ENCODE data around the gene CAND1. TPM values are rescaled to one million over a fixed set of nuclear protein-coding genes. Genes with fewer than 3 reads are reported as not detected.
"Not testable (repeated sequence)": the region's sequence is repeated elsewhere in the genome, so short reads cannot be mapped to it uniquely, and the experiment has no call there.

CAND1 gene
- total RNA-seq, 1 donor from 2014 or later, result 109 TPM

DNA sequence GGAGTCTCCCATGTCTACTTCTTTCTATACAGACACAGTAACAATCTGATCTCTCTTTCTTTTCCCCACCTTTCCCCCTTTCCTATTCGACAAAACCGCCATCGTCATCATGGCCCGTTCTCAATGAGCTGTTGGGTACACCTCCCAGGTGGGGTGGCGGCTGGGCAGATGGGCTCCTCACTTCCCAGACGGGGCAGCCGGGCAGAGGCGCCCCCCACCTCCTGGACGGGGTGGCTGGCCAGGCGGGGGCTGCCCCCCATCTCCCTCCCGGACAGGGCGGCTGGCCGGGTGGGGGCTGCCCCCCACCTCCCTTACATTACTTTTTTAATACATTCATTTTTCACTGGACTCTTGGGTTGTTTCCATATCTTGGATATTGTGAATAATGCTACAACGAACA, 71.9 kb downstream of the CAND1 start:
- DNase-seq (ENCODE audit: low spot score), result not testable (repeated sequence)

DNA sequence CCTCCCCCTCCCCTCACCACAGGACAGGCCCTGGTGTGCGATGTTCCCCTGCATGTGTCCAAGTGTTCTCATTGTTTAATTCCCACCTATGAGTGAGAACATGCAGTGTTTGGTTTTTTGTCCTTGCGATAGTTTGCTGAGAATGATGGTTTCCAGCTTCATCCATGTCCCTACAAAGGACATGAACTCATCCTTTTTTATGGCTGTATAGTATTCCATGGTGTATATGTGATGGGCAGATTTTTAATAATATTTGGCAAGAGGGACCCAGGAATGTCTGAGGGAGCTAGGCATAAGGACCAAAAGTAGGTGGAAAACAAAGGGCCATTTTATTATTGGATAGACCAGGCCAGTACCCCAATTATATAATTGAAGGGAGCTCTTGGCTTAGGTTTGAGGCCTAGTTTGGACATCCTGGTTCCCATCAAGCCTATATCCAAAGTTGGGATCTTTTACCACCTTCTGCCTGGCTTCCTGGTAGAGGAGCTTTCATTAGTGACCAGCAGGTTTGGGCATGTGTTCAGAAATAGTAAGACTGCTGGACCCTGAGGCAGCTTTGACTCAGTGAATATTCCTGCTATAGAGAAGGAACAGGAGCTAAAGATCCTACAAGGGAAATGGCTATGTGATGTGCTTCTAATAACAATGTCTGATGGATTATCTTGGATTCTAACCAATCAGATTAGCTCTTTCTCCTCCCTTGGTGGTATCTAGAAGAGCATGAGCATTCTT, 76.0 kb downstream of the CAND1 start:
- DNase-seq (ENCODE audit: low spot score), result no peak

DNA sequence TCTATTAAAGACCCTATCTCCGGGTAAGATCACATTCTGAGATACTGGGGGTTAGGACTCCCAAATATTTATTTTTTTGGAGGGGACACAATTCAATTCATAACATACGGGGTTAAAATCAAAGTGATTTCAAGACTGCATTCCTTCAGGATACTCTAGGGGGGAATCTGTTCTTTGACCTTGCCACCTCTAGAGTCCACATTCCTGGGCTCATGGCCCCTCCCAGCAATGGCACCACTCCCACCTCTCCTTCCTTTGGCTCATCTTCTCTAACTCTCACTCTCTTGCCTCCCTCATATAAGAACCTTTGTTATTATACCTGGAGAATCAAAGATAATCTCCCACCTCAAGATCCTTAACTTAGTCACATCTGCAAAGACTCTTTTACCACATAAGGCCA, 79.5 kb downstream of the CAND1 start:
- no peak for DNase-seq (ENCODE audit: low spot score)

DNA sequence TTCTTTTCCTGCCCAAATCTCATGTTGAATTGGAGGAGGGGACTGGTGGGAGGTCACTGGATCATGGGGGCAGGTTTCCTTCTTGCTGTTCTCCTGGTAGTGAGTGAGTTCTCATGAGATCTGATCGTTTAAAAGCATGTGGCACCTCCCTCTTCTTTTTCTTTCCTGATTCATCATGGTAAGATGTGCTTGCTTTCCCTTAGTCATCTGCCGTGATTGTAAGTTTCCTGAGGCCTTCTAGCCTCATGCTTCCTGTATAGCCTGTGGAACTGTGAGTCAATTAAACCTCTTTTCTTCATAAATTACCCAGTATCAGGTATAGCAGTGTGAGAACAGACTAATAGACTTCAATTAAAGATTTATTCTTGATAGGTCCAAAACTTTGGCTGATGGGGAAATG, 83.5 kb downstream of the CAND1 start:
- DNase-seq (ENCODE audit: low spot score), result no peak

DNA sequence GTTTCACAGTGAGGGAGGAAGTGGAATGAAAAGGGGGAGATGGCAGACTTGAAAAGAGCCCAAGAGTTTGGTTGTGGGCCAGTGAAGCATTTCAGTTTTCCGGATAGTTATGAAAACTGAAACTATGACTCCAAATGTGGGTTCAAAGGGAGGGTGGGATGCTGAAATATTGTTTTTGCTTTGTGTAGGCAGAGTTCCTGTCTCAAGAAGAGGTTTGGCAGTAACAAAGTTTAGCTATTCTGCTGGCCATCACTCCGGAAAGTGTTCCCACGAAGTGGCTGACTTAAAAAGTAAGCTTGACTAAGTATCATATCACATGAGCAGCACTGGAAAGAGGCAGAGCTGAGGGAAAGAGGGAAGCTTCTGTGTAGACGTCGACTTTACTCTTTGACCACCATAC, 85.2 kb downstream of the CAND1 start:
- no peak for DNase-seq (ENCODE audit: low spot score)

DNA sequence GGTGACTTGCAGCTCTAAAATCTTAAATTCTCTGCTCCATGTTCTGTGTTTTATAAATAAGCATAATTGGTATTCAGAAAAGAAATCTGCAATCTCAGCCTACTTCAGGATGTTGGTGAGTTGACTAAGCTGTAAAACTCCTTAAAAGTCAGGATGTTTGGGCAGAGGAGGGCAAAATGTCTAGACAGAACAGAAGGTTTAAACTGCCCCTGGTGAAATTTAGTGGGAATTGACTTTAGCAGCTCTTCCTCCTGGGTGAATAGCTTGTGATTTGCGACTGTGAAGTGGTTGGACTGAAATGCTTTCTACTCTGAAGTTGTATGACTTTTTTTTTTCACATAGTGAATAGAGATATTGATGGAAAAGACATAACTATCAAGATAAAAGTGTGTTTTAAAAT, 85.8 kb downstream of the CAND1 start:
- peak; percentile 29 for DNase-seq (ENCODE audit: low spot score)

DNA sequence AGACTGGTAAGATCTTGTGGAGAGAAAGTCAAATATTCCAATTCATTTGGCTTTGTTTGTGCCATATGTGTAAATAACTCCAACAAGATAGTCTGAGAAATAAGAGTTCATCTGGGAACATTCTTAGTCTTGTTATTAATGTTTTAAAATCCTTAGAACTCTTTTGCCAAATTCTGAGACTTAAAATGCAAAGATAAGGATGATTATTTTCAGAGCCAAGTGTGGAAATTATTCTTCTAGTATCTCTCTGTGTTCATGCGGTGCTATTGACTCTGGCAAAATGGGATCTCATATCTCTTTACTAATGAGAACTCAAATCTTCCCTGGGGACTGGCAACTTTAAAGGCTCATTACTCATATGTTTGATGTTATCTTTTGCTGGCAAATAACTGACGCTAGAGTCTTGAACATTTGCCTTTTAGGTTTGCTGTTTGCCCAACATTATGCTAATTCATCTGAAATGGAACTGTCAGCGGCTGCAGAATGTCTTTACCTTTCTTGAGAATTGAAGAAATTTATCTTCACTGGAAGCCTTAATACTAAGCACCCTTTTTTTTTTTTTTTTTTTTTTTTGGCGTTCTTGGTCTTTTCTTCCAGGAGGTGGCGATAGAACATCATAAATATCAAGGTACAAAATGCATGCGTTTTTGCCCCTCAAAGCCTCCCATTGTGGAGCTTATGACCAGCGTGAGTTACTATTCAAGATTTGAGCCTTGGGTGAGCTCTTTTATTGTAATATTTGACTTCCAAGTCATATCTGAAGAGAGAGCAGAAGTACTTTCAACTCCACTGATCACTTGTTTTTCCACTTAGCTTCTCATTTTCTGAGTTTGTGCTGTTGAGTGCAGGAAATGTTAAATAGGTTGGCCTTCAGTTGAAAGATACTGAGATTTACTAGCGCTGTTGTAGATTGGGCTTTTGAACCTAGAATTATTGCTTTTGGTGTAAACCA, 86.5 kb downstream of the CAND1 start:
- peak; percentile 87 for DNase-seq (ENCODE audit: low spot score)

DNA sequence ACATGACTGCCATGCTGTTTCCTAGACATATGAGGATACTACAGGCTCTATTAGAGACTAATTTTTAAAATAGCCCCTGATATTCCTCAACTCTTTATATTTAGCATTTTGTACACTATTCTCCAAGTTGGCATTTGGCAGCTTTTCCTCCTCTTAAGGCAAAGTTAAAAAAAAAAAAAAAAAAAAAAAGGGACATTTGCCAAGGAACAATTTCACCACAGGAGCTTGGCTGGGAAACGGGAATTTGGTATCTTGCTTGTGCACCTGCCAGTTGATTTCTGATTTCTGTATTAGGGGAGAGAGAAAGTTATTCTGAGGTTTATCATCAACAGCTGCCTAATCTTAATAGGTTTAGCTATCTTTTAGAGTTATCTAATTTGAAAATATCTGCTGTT, 87.2 kb downstream of the CAND1 start:
- DNase-seq (ENCODE audit: low spot score), result no peak

DNA sequence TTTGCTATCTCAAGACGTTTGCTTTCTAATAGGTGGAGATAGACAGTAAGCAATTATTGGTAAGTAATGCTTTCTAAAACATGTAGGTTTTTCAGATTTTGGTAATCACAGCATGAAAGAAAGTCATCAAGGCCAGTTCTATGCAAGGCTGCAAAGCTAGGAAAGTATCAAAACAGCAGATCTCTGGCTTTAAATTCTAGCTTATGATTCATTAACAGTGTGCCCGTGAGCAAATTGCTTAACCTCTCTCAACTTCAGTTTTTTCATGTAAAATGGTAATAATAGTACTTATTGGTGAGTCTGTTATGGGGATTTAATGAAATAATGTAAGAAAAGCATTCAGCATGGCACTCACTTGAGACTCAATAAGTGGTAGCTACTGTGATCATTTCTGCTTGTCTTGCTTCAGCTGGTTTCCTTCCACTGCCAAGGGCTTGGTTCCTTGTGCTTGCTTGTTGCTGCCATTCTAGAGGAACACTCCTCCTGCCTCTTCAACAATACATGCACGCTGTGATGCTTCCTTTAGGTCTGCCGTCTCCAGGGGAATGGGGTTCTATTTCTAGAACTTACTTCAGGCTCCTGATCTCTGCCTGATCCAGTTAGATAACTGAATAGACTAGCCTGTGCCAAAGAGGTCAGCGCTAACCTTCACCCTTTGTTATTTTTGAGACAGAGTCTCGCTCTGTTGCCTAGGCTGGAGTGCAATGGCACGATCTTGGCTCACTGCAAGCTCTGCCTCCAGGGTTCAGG, 88.4 kb downstream of the CAND1 start:
- DNase-seq (ENCODE audit: low spot score), result no peak

DNA sequence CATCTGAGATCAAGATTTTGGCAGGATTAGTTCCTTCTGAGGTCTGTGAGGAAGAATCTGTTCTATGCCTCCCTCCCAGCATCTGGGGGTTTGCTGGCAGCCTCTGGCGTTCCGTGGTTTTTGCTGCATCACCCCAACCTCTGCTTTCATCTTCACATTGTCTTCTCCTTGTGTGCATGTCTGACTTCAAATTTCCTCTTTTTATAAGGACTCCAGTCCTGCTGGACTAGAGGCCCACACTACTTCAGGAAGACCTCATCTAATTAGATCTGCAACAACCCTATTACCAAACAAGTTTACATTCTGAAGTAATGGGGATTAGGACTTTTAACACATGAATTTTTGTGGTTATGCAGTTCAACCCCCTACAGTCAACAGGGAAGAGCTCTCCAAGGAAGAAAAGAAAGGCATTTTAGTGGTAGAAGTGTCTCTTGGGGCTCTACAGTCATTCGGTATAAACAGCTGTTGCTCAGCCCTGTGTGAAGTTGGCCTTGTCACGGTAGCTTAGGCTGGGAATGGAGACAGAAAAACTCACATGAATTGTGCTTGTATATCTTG, 89.7 kb downstream of the CAND1 start:
- no peak for DNase-seq (ENCODE audit: low spot score)

DNA sequence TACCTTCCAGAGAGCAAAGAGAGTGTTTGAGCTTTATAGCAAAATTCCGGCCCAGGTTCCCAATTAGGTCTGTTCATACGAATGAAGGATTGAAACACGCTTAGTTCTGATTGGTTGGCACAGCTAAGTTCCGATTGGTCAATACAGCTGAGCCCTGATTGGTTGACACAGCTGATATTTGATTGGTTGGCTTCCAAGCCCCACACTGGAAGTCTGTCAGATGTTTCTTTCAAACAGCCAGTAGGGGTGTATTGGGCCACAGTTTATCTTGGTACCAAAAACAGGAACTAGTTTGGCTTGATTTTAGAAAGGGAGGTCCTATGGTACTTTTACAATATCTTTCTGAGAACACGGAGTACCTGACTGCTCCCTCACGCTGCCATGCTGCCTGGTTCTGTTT, 93.4 kb downstream of the CAND1 start:
- DNase-seq (ENCODE audit: low spot score), result no peak

DNA sequence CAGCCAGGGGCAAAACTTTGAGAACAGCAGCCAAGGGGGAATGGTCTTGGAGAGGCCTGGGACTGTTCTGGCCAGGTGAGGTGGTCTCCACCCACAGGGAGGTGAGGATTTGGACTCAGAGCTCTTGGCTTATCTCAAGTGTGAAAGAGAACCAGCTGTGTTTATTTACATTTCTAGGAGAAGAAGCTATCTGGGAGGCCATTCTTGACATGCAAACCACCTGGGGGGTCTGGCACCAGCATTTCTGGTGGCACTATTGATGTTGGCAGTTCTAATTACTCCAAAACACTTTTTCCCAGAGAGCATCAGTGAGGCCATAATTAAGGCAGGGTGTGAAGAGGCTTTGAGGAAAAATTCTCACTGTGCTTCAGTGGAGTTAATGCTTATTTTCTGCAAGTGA, 95.1 kb downstream of the CAND1 start:
- DNase-seq (ENCODE audit: low spot score), result no peak

DNA sequence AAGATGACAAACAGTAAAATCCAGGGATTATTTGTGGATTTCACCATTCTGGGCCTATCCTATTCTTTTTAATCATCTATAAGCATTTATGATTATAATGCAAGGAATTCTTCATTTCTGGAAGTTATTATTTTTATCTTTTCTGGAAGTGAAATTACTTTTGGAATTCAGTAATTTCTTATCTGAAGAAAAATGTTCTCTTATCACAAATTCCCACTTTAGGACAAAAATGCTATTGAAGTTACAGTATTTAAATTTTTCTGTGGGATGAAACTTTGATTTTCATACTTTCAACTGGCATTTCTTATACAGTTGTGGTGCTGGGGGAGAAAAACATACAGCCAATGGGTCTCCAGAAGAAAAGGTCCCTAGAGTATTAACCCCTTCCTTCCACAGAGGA, 96.0 kb downstream of the CAND1 start:
- no peak for DNase-seq (ENCODE audit: low spot score)

DNA sequence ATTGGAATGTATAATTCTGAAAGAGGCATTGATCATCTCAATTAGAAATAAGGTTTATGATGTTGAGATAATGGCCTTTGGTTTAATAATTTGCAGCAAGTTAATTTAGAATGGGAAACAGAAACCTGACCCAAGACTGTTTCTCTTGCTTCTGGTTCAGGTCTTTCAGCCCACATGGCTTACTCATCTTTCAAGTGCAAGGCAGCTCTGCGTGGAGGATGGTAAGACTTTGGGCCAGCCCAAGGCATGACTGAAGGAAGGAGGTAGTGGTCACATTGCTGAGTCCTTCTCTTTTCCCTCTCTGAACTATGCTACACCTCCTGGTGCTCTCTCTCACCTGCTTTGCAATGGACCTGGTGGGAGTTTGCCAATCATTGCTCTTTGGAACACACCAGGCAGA, 98.7 kb downstream of the CAND1 start:
- no peak for DNase-seq (ENCODE audit: low spot score)

Data from umbilical cord (tissue), 2 donors.